ENCODE measurements around the gene ARSA. TPM values are rescaled to one million over a fixed set of nuclear protein-coding genes. Genes with fewer than 3 reads are reported as not detected.

ARSA gene
- total and polyA plus RNA-seq, 4 donors, result 6.8 to 28.0 (median 15.8) TPM

DNA sequence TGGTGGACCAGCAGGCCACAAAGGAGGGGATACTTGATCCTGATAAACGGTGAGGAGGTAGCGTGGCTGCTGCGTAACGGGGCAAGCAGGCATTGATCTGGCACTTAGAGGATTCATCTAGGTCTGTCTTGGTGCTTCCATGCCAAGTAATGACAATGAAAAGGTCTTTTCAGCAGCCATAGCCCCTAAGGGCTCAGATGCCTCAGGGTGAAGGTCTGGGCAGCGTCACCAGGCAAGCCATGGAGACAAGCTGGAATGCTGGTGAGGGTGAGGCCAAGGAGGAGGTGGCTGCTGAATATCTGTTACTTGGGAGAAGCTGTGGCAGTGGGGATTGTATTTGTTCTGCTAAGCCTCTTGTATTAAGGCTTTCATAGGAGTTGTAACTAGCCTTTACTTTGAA lies 40.5 kb downstream of the ARSA start:
- no peaks in the 10 kb centered on the region for H3K36me3 ChIP-seq (ENCODE audit: control insufficient read depth in 4 of 4, insufficient read depth in 3 of 4, low read depth in 1 of 4, low read length in 3 of 4)
- no peak overlapping the region for H3K4me3 ChIP-seq (ENCODE audit: low read depth in 1 of 3, low read length in 3 of 3)
- TF ChIP-seq JUND (IDR thresholded peaks at IDR 0.05), result no peak
- TF ChIP-seq NR2F2 (IDR thresholded peaks at IDR 0.05), result no peak
- no peaks in the 10 kb centered on the region for H3K27me3 ChIP-seq (ENCODE audit: control insufficient read depth in 4 of 4, insufficient read depth in 4 of 4, low read length in 3 of 4)
- no peaks in the 10 kb centered on the region for H3K9me3 ChIP-seq (ENCODE audit: control insufficient read depth in 4 of 4, low read length in 3 of 4)
- H3K4me1 ChIP-seq (ENCODE audit: control insufficient read depth in 4 of 4, insufficient read depth in 4 of 4, low read length in 3 of 4), result peaks cover 0 to 8% (median 7%) of the 10 kb centered on the region in 4 donors
- WGBS, result 96% methylated on average over 5 of the region's 5 CpGs
- no peak for DNase-seq (ENCODE audit: low spot score)
- H3K27ac ChIP-seq (ENCODE audit: low read depth in 1 of 2, low read length in 2 of 2), result no peak overlapping the region
- no peak overlapping the region for H3K9ac ChIP-seq (ENCODE audit: low read depth in 1 of 2, low read length in 2 of 2)

DNA sequence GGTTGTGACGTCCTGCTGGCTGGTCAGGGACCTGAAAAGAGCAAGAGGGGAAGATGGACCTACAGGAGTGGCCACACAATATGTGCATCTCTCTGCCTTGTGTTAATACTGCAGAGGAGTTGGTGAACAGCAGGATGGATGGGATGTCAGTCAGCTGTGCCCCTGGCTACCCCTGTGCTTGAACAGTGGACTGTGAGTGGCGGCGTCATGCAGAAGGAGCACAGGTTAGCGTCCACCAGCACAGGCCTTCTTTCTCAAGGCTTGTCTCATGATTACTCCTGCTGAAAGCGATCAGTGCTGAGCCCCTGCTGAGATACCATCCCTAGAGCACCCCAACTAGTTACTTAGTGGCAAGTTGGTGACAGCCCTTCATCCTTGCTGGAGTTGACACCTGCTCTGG lies 41.5 kb downstream of the ARSA start:
- 73% methylated on average over 5 of the region's 5 CpGs for WGBS
- TF ChIP-seq FOXA1 (IDR thresholded peaks at IDR 0.05) (no peak), RXRA (IDR thresholded peaks at IDR 0.05) (no peak), EGR1 (IDR thresholded peaks at IDR 0.05; ENCODE audit: low read depth in 2 of 2) (no peak), TAF1 (conservative IDR thresholded peaks at IDR 0.05) (no peak), NR2F2 (IDR thresholded peaks at IDR 0.05) (no peak), GABPA (IDR thresholded peaks at IDR 0.05 in 1 of 2, conservative IDR thresholded peaks at IDR 0.05 in 1 of 2) (no peak), JUND (IDR thresholded peaks at IDR 0.05) (no peak), HNF4A (conservative IDR thresholded peaks at IDR 0.05) (no peak), RAD21 (IDR thresholded peaks at IDR 0.05) (no peak), YY1 (IDR thresholded peaks at IDR 0.05) (no peak), FOXA2 (IDR thresholded peaks at IDR 0.05) (no peak)
- TF ChIP-seq, protein P1, sequence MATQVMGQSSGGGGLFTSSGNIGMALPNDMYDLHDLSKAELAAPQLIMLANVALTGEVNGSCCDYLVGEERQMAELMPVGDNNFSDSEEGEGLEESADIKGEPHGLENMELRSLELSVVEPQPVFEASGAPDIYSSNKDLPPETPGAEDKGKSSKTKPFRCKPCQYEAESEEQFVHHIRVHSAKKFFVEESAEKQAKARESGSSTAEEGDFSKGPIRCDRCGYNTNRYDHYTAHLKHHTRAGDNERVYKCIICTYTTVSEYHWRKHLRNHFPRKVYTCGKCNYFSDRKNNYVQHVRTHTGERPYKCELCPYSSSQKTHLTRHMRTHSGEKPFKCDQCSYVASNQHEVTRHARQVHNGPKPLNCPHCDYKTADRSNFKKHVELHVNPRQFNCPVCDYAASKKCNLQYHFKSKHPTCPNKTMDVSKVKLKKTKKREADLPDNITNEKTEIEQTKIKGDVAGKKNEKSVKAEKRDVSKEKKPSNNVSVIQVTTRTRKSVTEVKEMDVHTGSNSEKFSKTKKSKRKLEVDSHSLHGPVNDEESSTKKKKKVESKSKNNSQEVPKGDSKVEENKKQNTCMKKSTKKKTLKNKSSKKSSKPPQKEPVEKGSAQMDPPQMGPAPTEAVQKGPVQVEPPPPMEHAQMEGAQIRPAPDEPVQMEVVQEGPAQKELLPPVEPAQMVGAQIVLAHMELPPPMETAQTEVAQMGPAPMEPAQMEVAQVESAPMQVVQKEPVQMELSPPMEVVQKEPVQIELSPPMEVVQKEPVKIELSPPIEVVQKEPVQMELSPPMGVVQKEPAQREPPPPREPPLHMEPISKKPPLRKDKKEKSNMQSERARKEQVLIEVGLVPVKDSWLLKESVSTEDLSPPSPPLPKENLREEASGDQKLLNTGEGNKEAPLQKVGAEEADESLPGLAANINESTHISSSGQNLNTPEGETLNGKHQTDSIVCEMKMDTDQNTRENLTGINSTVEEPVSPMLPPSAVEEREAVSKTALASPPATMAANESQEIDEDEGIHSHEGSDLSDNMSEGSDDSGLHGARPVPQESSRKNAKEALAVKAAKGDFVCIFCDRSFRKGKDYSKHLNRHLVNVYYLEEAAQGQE (IDR thresholded peaks at IDR 0.05), result no peak
- TF ChIP-seq, protein P2, sequence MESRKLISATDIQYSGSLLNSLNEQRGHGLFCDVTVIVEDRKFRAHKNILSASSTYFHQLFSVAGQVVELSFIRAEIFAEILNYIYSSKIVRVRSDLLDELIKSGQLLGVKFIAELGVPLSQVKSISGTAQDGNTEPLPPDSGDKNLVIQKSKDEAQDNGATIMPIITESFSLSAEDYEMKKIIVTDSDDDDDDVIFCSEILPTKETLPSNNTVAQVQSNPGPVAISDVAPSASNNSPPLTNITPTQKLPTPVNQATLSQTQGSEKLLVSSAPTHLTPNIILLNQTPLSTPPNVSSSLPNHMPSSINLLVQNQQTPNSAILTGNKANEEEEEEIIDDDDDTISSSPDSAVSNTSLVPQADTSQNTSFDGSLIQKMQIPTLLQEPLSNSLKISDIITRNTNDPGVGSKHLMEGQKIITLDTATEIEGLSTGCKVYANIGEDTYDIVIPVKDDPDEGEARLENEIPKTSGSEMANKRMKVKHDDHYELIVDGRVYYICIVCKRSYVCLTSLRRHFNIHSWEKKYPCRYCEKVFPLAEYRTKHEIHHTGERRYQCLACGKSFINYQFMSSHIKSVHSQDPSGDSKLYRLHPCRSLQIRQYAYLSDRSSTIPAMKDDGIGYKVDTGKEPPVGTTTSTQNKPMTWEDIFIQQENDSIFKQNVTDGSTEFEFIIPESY (IDR thresholded peaks at IDR 0.05), result no peak
- TF ChIP-seq, protein P3, sequence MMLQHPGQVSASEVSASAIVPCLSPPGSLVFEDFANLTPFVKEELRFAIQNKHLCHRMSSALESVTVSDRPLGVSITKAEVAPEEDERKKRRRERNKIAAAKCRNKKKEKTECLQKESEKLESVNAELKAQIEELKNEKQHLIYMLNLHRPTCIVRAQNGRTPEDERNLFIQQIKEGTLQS (IDR thresholded peaks at IDR 0.05), result no peak
- TF ChIP-seq, protein P4, sequence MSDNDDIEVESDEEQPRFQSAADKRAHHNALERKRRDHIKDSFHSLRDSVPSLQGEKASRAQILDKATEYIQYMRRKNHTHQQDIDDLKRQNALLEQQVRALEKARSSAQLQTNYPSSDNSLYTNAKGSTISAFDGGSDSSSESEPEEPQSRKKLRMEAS (IDR thresholded peaks at IDR 0.05), result no peak
- H3K27ac ChIP-seq (ENCODE audit: low read depth in 1 of 2, low read length in 2 of 2), result no peak overlapping the region
- no peak for DNase-seq (ENCODE audit: low spot score)
- H3K27me3 ChIP-seq (ENCODE audit: control insufficient read depth in 4 of 4, insufficient read depth in 4 of 4, low read length in 3 of 4), result no peaks in the 10 kb centered on the region
- H3K4me3 ChIP-seq (ENCODE audit: low read depth in 1 of 3, low read length in 3 of 3), result no peak overlapping the region
- peaks cover 3 to 15% (median 14%) of the 10 kb centered on the region in 4 donors for H3K4me1 ChIP-seq (ENCODE audit: control insufficient read depth in 4 of 4, insufficient read depth in 4 of 4, low read length in 3 of 4)
- H3K9ac ChIP-seq (ENCODE audit: low read depth in 1 of 2, low read length in 2 of 2), result no peak overlapping the region
- no peaks in the 10 kb centered on the region for H3K36me3 ChIP-seq (ENCODE audit: control insufficient read depth in 4 of 4, insufficient read depth in 3 of 4, low read depth in 1 of 4, low read length in 3 of 4)
- H3K9me3 ChIP-seq (ENCODE audit: control insufficient read depth in 4 of 4, low read length in 3 of 4), result no peaks in the 10 kb centered on the region
